GM20000 (cell line): ENCODE results near the gene PAGR1.

Experiments used
- DNase-seq: peaks from one replicate; pipeline ENCODE4 v3.0.0; 2012; ENCODE audit warnings: low spot score
- CTCF ChIP-seq: IDR thresholded peaks from 2 replicates; pipeline ENCODE4 v1.5.1; 2012; ENCODE audit warnings: mild to moderate bottlenecking, control low read depth; ENCODE audit errors: extremely low read depth, missing control alignments

The PAGR1 gene

GRCh38 chr16:29849505-29849904, 33.6 kb downstream of the PAGR1 start:
- DNase-seq = no peak
- TF ChIP-seq CTCF = no peak

- DNase-seq = no peak
- TF ChIP-seq CTCF = no peak
Measured at GRCh38 chr16:29850998-29851397, 35.0 kb downstream of the PAGR1 start.

DNA sequence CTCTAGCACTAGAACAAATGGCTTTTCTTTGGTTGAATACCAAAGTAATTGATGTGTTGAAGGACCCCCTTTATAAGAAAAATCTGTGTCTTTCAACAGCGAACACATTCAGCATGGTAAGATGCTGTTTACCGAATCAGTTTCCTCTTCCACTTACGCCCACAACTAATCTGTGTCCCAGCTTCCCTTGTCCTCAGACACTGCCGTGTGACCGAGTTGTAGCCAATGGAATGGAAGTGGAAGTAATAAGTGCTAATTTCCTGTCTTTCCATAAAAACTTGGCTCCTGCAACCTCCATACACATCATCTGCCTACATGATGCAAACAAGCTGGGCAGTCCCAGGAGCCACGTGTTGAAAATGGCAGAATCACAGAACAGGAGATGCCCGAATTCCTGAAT, 36.7 kb downstream of the PAGR1 start:
- DNase-seq = no peak
- no peak for TF ChIP-seq CTCF

- TF ChIP-seq CTCF = no peak
- no peak for DNase-seq
Measured at GRCh38 chr16:29854520-29855100, 38.7 kb downstream of the PAGR1 start.

DNA sequence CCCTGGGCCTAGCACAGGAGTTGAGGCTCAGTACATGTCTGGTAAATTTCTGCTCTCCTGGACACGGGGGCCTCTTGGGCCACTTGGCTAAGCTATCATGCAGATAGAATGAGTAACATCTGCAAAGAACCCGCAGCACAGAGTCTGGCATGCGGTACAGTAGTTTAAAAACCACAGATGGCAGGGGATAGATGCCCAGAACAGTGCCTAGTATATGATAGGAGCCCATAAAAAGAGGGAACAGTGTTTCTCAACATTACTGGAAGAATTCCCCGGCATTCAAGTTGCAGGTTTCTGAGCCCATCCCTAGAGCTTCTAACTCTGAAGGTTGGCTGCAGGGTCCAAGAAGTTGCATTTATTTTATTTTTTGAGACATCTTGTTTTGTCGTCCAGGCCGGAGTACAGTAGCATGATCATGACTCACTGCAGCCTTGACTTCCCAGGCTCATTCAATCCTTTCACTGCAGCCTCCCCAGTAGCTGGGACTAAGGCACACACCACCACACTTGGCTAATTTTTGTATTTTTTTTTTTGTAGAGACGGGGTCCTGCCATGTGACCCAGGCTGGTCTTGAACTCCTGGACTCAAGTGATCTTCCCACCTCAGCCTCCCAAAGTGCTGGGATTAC, 41.3 kb downstream of the PAGR1 start:
- no peak for TF ChIP-seq CTCF
- DNase-seq = no peak

GRCh38 chr16:29858149-29858849, 42.3 kb downstream of the PAGR1 start:
- TF ChIP-seq CTCF = no peak
- no peak for DNase-seq

GRCh38 chr16:29858974-29859373, 43.0 kb downstream of the PAGR1 start:
- no peak for TF ChIP-seq CTCF
- no peak for DNase-seq
